HCT116 (cell line): Measurements from ENCODE around the gene PLS3. TPM values are rescaled to one million over a fixed set of nuclear protein-coding genes. Genes with fewer than 3 reads are reported as not detected.

Experiments used
- ATAC-seq: fragments of 200-7000 bp; cut with Tn5 transposase; 2 replicates; pipeline ENCODE4 v1.9.1; 2020; ENCODE audit warnings: mild to moderate bottlenecking, moderate library complexity
- BruUV-seq: library from RNA; stranded (reverse); fragments of 400-500 nt; replicated peaks from 2 replicates; lab custom pipeline; 2021; lab: Mats Ljungman, UMichigan
- CTCF ChIA-PET: fragments of 300-600 bp; sonication (Branson Sonifier 250); formaldehyde crosslinking; loops from one replicate; lab custom pipeline; 2021; ENCODE audit warnings: antibody characterized with exemption; lab: Charles Lee
- POLR2A ChIA-PET: fragments of 300-600, 350-600 bp; sonication (Branson Sonifier 250); formaldehyde crosslinking; loops from one replicate; lab custom pipeline; 2021; ENCODE audit warnings: antibody characterized with exemption; lab: Charles Lee
- RAD21 ChIA-PET, 2 experiments: fragments of 300-600 bp; sonication (Branson Sonifier 250); formaldehyde crosslinking; loops; one replicate each; lab custom pipeline; 2023; ENCODE audit warnings: low total read pairs in 2 of 2; ENCODE audit not compliant: uncharacterized antibody in 2 of 2, unreplicated experiment in 2 of 2, low non-redundant PET in 1 of 2; lab: Charles Lee
- DNase-seq: peaks from one replicate; pipeline ENCODE4 v3.0.0-alpha.2; 2010; ENCODE audit warnings: low read depth, low spot score
- H2AFZ ChIP-seq: fragments of 200-600 bp; shearing (Covaris generic), sonication (generic); 2 replicates; pipeline ENCODE4 v1.6.1; 2017; ENCODE audit warnings: low read depth, mixed run types, mixed read lengths, antibody characterized with exemption, low read length; ENCODE audit not compliant: poor library complexity, severe bottlenecking
- H3K27ac ChIP-seq: 2 replicates; pipeline ENCODE4 v1.5.1; 2012; ENCODE audit warnings: low read depth, low read length
- H3K27me3 ChIP-seq: fragments of 200-600 bp; sonication (generic); 2 replicates; pipeline ENCODE4 v1.6.1; 2016; ENCODE audit warnings: mixed run types, low read length, mixed read lengths; ENCODE audit not compliant: insufficient read depth
- H3K36me3 ChIP-seq, 2 experiments: fragments of 200-500 bp in 1 of 2; fragments of 200-600 bp in 1 of 2; sonication (Bioruptor generic) in 1 of 2; sonication (generic) in 1 of 2; 2 replicates each; pipeline versions ENCODE4 v1.5.1 to v1.6.1; 2014 to 2016; ENCODE audit warnings: low read length in 2 of 2, inconsistent platforms in 1 of 2, mixed read lengths in 1 of 2, mixed run types in 1 of 2; ENCODE audit not compliant: insufficient read depth in 2 of 2, control insufficient read depth in 1 of 2
- H3K4me1 ChIP-seq, 2 experiments: fragments of 200-600 bp in 1 of 2; sonication (generic) in 1 of 2; 2 replicates each; pipeline versions ENCODE4 v1.5.1 to v1.6.1; 2012 to 2017; ENCODE audit warnings: low read length in 2 of 2, inconsistent platforms in 1 of 2, mild to moderate bottlenecking in 1 of 2, mixed read lengths in 1 of 2, mixed run types in 1 of 2, moderate library complexity in 1 of 2; ENCODE audit not compliant: insufficient read depth in 2 of 2, control insufficient read depth in 1 of 2
- H3K4me2 ChIP-seq: fragments of 200-600 bp; sonication (generic); 2 replicates; pipeline ENCODE4 v1.6.1; 2017; ENCODE audit warnings: mixed run types, low read length, mixed read lengths
- H3K4me3 ChIP-seq, 2 experiments: fragments of 200-600 bp in 1 of 2; sonication (generic) in 1 of 2; replicated peaks in 1 of 2; 2 replicates each; pipeline ENCODE4 v1.5.1; 2011 to 2016; ENCODE audit warnings: low read length in 2 of 2, control low read depth in 1 of 2, low read depth in 1 of 2, mild to moderate bottlenecking in 1 of 2, mixed read lengths in 1 of 2, mixed run types in 1 of 2
- H3K79me2 ChIP-seq: fragments of 200-600 bp; sonication (generic); 2 replicates; pipeline ENCODE4 v1.6.1; 2017; ENCODE audit warnings: mild to moderate bottlenecking, mixed run types, low read length, moderate library complexity, mixed read lengths; ENCODE audit not compliant: insufficient read depth
- H3K9ac ChIP-seq: fragments of 200-600 bp; sonication (generic); 2 replicates; pipeline ENCODE4 v1.6.1; 2016; ENCODE audit warnings: low read length, mixed read lengths
- H3K9me2 ChIP-seq: fragments of 200-600 bp; sonication (generic), shearing (Covaris generic); 2 replicates; pipeline ENCODE4 v1.6.1; 2017; ENCODE audit warnings: mixed run types, mild to moderate bottlenecking, moderate library complexity; ENCODE audit not compliant: insufficient read depth
- H3K9me3 ChIP-seq, 2 experiments: fragments of 200-500 bp in 1 of 2; fragments of 200-600 bp in 1 of 2; sonication (Bioruptor generic) in 1 of 2; sonication (generic) in 1 of 2; 2 replicates each; pipeline ENCODE4 v1.6.1; 2014 to 2017; ENCODE audit warnings: low read length in 2 of 2, mixed read lengths in 2 of 2, inconsistent platforms in 1 of 2, low read depth in 1 of 2, mild to moderate bottlenecking in 1 of 2, mixed run types in 1 of 2, moderate library complexity in 1 of 2; ENCODE audit not compliant: control insufficient read depth in 1 of 2, insufficient read depth in 1 of 2
- H4K20me1 ChIP-seq: fragments of 200-600 bp; sonication (generic), shearing (Covaris generic); 2 replicates; pipeline ENCODE4 v1.6.1; 2017; ENCODE audit warnings: mixed run types, mild to moderate bottlenecking, moderate library complexity; ENCODE audit not compliant: insufficient read depth
- CBX3 ChIP-seq: IDR thresholded peaks from 2 replicates; pipeline ENCODE4 v1.6.1; 2012; ENCODE audit warnings: low read depth
- CEBPB ChIP-seq: IDR thresholded peaks from 2 replicates; pipeline ENCODE4 v1.6.1; 2012; ENCODE audit warnings: low read depth
- EGR1 ChIP-seq: IDR thresholded peaks from 2 replicates; pipeline ENCODE4 v1.6.1; 2012; ENCODE audit warnings: low read depth
- FOSL1 ChIP-seq: IDR thresholded peaks from 2 replicates; pipeline ENCODE4 v1.6.1; 2012; ENCODE audit warnings: low read depth
- JUND ChIP-seq: IDR thresholded peaks from 2 replicates; pipeline ENCODE4 v1.6.1; 2012
- MAX ChIP-seq: IDR thresholded peaks from 2 replicates; pipeline ENCODE4 v1.6.1; 2012
- POLR2A ChIP-seq: IDR thresholded peaks from 2 replicates; pipeline ENCODE4 v1.7.0; 2011; ENCODE audit warnings: borderline replicate concordance; ENCODE audit not compliant: insufficient read depth, insufficient read length; ENCODE audit errors: extremely low read depth
- POLR2AphosphoS5 ChIP-seq: IDR thresholded peaks from 2 replicates; pipeline ENCODE4 v1.6.1; 2011; ENCODE audit warnings: mild to moderate bottlenecking, low read depth, low read length, moderate library complexity
- SIN3A ChIP-seq: IDR thresholded peaks from 2 replicates; pipeline ENCODE4 v1.6.1; 2012; ENCODE audit warnings: low read depth
- SRF ChIP-seq: IDR thresholded peaks from 2 replicates; pipeline ENCODE4 v1.6.1; 2012; ENCODE audit warnings: low read depth
- TCF7L2 ChIP-seq: IDR thresholded peaks from 2 replicates; pipeline ENCODE4 v1.7.0; 2011; ENCODE audit warnings: borderline replicate concordance, inconsistent platforms; ENCODE audit not compliant: insufficient read depth, insufficient read length; ENCODE audit errors: extremely low read depth
- YY1 ChIP-seq: IDR thresholded peaks from 2 replicates; pipeline ENCODE4 v1.6.1; 2011; ENCODE audit warnings: low read length, low read depth, moderate library complexity, mild to moderate bottlenecking; ENCODE audit not compliant: insufficient replicate concordance; ENCODE audit errors: extremely low read depth
- ZFX ChIP-seq: fragments of 450-650 bp; IDR thresholded peaks from 2 replicates; pipeline ENCODE4 v1.6.1; 2017
- ZNF274 ChIP-seq: fragments of 200-500 bp; sonication (Bioruptor generic); IDR thresholded peaks from 2 replicates; pipeline ENCODE4 v1.6.1; 2014; ENCODE audit warnings: mild to moderate bottlenecking, low read depth, low read length, inconsistent platforms
- intact Hi-C: fragments of 100-400 bp; cut with micrococcal nuclease; formaldehyde crosslinking; loops from 2 replicates; pipeline ENCODE4 v1.10.0; 2022
- total RNA-seq: library from RNA; stranded (reverse); gene quantifications from one replicate; pipeline ENCODE4 v1.2.1, GENCODE V29; 2021; ENCODE audit not compliant: unreplicated experiment
- TF ChIP-seq, protein P1 (sequence below): IDR thresholded peaks from 2 replicates; pipeline ENCODE4 v1.6.1; 2012
- TF ChIP-seq, protein P2 (sequence below), 3 experiments: fragments of 200-600 bp in 1 of 3; sonication (generic) in 1 of 3; IDR thresholded peaks in 2 of 3; conservative IDR thresholded peaks in 1 of 3; 2 replicates each; pipeline ENCODE4 v1.5.1; 2012 to 2017; ENCODE audit warnings: low read depth in 2 of 3, low read length in 2 of 3, antibody characterized with exemption in 1 of 3, borderline replicate concordance in 1 of 3, control low read depth in 1 of 3, mild to moderate bottlenecking in 1 of 3, mixed read lengths in 1 of 3, mixed run types in 1 of 3, moderate library complexity in 1 of 3; ENCODE audit not compliant: insufficient read depth in 1 of 3

PLS3 gene
- total RNA-seq, 1 experiment from 2014 or later, result 50.8 TPM

DNA sequence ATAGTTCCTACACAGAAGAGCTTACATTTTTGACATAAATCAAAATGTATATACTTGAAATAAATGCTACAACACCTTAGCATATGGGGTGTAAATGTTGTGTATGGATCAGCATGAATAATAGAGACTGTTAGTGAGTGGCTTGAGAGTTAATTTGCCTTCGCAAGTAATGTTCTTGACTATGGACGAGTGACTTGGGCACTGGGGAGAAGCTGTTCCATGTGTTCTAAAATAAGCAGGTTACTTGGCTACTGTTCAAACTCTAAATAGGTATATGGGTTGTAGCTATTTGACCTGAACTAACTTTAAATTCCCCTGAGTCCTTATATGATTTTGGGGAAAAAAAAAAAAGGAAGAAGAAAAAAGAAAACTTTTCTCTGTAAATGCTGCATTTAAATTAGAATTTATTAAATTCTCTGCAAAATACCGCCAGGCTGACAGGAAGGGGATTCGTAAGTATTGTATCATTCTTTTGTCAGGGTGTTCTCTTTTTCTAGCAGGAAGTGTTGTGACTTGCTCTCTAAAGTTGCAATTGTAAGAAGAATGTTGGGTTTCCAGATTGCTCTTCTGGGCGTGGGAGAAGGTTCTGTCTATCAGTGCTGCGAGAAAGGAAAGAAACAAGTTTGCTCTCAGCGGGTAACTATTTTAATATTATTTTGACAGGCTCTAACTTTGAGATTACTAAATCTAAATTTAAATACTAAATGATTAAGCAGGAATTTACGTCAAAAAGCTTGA, 32.2 kb downstream of the PLS3 start:
- peaks cover 5% of the 10 kb centered on the region; the same call in 1 of the 2 replicates for H3K79me2 ChIP-seq
- ChIA-PET CTCF (no interaction called here), POLR2A (no interaction called here), RAD21 (no interaction called here)
- no peaks in the 10 kb centered on the region for H4K20me1 ChIP-seq
- no TSS peak for BruUV-seq
- no peaks in the 10 kb centered on the region for H3K36me3 ChIP-seq
- no peak overlapping the region for H3K27ac ChIP-seq
- H2AFZ ChIP-seq, result no peak overlapping the region
- no peak overlapping the region for H3K4me3 ChIP-seq
- no peaks in the 10 kb centered on the region for H3K27me3 ChIP-seq
- peaks cover 6% of the 10 kb centered on the region in 2 experiments; a peak in 2 of 4 replicates for H3K4me1 ChIP-seq
- H3K9me2 ChIP-seq, result no peaks in the 10 kb centered on the region
- H3K9ac ChIP-seq, result no peak overlapping the region
- intact Hi-C loops, result no loop called here
- DNase-seq, result no peak
- TF ChIP-seq SIN3A, result no peak
- no peak for TF ChIP-seq ZNF274
- TF ChIP-seq POLR2AphosphoS5, result no peak
- TF ChIP-seq, protein P1, sequence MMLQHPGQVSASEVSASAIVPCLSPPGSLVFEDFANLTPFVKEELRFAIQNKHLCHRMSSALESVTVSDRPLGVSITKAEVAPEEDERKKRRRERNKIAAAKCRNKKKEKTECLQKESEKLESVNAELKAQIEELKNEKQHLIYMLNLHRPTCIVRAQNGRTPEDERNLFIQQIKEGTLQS, result no peak
- TF ChIP-seq SRF, result no peak
- TF ChIP-seq TCF7L2, result no peak
- no peak for TF ChIP-seq CEBPB
- TF ChIP-seq YY1, result no peak
- TF ChIP-seq ZFX, result no peak
- TF ChIP-seq MAX, result no peak
- TF ChIP-seq EGR1, result no peak
- TF ChIP-seq, protein P2, sequence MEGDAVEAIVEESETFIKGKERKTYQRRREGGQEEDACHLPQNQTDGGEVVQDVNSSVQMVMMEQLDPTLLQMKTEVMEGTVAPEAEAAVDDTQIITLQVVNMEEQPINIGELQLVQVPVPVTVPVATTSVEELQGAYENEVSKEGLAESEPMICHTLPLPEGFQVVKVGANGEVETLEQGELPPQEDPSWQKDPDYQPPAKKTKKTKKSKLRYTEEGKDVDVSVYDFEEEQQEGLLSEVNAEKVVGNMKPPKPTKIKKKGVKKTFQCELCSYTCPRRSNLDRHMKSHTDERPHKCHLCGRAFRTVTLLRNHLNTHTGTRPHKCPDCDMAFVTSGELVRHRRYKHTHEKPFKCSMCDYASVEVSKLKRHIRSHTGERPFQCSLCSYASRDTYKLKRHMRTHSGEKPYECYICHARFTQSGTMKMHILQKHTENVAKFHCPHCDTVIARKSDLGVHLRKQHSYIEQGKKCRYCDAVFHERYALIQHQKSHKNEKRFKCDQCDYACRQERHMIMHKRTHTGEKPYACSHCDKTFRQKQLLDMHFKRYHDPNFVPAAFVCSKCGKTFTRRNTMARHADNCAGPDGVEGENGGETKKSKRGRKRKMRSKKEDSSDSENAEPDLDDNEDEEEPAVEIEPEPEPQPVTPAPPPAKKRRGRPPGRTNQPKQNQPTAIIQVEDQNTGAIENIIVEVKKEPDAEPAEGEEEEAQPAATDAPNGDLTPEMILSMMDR (IDR thresholded peaks at IDR 0.05 in 2 of 3, conservative IDR thresholded peaks at IDR 0.05 in 1 of 3; ENCODE audit: borderline replicate concordance in 1 of 3, insufficient read depth in 1 of 3, low read depth in 2 of 3, low read length in 2 of 3), result no peak
- TF ChIP-seq CBX3, result no peak
- TF ChIP-seq JUND, result no peak
- no peak for TF ChIP-seq POLR2A
- no peak for TF ChIP-seq FOSL1
- ATAC-seq, result no peak
- H3K4me2 ChIP-seq, result no peak overlapping the region
- H3K9me3 ChIP-seq, result no peaks in the 10 kb centered on the region
